HTR-8/SVneo (cell line): ENCODE data around the gene FBXW10.
"Not testable (repeated sequence)": the region's sequence is repeated elsewhere in the genome, so short reads cannot be mapped to it uniquely, and the experiment has no call there.

Experiments
- DNase-seq: peaks from one replicate; pipeline ENCODE4 v3.0.0; 2011; ENCODE audit warnings: low spot score, mixed read lengths; ENCODE audit not compliant: insufficient read length
- FAIRE-seq: peaks from 2 replicates; lab custom pipeline; 2011; peaks lifted over from hg19 to GRCh38; lab: Jason Lieb, UNC

FBXW10 gene, protein sequence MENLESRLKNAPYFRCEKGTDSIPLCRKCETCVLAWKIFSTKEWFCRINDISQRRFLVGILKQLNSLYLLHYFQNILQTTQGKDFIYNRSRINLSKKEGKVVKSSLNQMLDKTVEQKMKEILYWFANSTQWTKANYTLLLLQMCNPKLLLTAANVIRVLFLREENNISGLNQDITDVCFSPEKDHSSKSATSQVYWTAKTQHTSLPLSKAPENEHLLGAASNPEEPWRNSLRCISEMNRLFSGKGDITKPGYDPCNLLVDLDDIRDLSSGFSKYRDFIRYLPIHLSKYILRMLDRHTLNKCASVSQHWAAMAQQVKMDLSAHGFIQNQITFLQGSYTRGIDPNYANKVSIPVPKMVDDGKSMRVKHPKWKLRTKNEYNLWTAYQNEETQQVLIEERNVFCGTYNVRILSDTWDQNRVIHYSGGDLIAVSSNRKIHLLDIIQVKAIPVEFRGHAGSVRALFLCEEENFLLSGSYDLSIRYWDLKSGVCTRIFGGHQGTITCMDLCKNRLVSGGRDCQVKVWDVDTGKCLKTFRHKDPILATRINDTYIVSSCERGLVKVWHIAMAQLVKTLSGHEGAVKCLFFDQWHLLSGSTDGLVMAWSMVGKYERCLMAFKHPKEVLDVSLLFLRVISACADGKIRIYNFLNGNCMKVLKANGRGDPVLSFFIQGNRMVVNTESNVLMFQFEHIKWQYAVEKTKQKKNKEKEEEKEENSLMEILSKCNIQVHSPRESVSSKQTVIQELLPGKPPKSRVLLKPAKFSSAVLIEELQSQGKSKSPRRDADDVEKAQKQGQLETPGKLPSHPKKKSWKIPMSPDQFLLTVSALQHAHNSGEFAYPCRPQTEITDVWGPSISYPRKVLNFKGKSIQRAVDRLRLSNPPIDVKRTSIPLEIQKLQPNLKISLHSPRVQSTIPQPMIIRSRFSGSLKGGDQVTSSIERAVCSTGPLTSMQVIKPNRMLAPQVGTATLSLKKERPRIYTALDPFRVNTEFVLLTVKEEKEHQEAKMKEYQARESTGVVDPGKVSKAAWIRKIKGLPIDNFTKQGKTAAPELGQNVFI

GRCh38 chr17:18743699-18744421, at the start of gene FBXW10:
Gene FBXW10, plus strand, starts transcription at chr17:18744054. Its CDS starts 191 bp downstream, at chr17:18744245.
- not testable (repeated sequence) for DNase-seq
- FAIRE-seq = peak; percentile 86

DNA sequence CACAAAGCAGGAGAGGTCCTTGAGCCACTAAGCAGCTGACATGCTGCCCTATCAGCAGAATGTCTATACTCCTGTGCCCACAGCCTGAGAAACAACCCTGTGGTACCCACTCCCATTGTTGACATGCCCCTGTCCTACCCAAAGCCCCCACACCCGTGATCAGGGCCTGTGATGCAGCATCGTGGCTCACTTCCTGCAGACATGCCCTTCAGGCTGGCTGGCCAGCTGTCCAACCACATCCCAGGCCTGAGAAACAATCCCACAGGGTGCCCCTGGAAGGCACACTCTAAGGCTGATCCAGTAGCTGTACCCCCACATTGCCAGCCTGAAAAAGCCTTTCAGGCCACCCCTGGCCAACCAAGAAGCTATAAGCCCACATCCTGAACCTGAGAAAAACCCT, 48.7 kb upstream of the FBXW10 start:
- FAIRE-seq = peak; percentile 69
- not testable (repeated sequence) for DNase-seq

DNA sequence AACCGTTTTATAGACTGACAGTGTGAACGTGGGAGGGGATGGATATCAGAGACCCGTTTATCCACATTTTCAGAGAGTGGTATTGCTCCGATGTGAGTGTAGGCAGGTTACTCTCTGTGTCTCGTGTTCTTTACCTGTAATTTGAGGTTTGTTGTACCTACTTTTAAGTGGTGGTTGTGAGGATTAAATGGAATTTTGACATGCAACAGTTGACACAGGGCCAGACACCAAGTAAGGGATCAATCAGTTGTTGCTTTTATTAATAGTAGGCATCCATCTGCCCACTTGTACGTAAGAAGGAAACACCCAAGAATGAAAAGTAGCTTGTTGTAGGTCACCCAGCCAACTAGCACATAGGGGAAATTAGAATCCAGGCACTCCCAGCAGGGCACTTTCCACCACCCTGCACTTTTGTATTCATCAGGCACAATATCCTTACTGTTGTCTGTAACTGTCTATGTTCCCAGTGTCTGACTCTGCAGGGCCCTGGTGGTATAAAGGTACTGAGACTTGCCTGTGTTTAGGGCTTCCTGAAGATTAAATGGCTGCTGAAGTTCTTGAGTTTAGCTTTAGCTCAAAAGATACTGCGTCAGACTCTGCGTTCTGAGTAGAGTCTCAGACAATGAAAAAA, 45.3 kb upstream of the FBXW10 start:
- DNase-seq = not testable (repeated sequence)
- peak; percentile 38 for FAIRE-seq

GRCh38 chr17:18705955-18706354, 37.9 kb upstream of the FBXW10 start:
- DNase-seq, FAIRE-seq: not testable (repeated sequence)

DNA sequence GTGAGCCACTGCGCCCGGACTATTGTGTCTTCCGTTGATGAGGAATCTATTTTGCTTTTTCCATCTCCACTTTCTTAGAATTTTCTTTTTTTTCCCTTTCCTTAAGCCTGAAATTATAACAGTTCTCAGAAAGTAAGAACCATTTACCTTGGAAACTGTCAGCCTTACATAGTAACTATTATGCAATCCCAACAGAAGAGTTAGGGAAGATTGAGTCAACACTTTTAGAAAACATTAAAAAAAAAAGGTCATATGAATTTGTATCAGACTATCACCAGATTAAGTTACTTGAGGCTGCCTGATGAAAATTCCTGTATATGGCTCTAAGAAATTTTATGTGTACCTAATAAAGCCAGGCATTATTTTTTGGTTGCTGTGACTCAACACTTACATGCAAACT, 35.6 kb upstream of the FBXW10 start:
- FAIRE-seq, DNase-seq: not testable (repeated sequence)

- DNase-seq = not testable (repeated sequence)
Measured at GRCh38 chr17:18712354-18712999, 31.4 kb upstream of the FBXW10 start.

GRCh38 chr17:18718643-18719427, 25.0 kb upstream of the FBXW10 start:
- FAIRE-seq = peak; percentile 77
- not testable (repeated sequence) for DNase-seq

More at GRCh38 chr17:18712354-18712999, 31.4 kb upstream of the FBXW10 start:
- FAIRE-seq = peak; percentile 96

DNA sequence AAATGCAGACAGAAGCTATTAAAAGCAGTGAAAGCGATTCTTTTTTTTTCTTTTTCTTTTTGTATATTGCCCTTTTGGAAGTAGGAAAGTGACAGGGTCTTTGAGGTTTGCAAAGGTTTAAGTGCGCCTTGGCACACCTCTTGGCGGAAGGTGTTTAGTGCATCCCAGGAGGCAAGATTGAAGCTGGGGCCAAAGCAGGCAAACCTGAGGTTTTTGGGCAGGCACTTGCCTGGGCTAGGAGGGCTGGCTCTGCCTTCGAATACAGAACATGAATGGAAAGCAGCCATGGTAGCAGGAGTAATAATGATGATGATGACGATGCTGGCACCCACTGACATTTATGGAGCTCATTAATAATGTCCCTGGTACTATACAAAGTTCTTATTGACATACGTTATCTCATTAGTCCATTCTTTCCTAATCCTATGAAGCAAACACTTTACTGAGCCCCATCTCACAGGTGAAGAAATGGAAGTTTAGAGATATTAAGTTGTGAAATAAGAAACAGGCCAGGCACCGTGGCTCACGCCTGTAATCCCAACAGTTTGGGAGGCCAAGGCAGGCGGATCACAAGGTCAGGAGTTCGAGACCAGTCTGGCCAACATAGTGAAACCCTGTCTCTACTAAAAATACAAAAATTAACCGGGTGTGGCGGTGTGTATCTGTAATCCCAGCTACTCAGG, 24.3 kb upstream of the FBXW10 start:
- FAIRE-seq = peak; percentile 64
- DNase-seq = not testable (repeated sequence)

DNA sequence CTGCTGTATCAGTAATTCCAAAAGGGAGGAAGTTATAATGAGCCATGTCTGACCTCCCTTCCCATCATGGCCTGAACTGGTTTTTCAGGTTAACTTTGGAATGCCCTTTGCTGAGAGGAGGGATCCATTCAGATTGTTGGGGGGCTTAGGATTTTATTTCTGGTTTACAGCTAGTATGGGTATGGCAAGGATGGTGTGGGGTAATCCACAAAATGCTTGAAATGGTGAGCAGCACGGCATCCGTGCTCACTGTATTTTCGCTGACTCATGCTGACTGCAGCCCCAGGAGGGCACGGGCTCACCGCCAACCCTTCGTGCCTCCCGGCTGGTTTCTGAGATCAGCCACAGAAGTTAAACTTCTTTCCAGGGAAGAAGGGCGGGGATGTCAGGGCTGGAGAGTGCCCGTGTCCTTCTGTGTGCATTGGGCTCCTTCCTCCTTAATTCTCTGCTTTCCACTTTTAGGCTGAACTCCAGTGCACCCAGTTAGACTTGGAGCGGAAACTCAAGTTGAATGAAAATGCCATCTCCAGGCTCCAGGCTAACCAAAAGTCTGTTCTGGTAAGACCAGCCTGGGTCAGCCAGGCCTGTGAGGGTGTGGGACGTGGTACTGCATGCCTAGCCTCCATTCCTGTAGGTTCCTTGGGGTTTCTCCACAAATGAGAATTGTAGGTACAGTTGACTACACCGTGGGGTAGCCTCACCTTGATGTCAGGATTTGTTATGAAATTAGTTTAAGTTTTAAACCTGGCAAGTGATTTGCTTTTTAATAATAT, 21.9 kb upstream of the FBXW10 start:
- FAIRE-seq = peak; percentile 100
- DNase-seq = not testable (repeated sequence)

GRCh38 chr17:18722612-18723011, 21.2 kb upstream of the FBXW10 start:
- DNase-seq = not testable (repeated sequence)
- peak; percentile 48 for FAIRE-seq

DNA sequence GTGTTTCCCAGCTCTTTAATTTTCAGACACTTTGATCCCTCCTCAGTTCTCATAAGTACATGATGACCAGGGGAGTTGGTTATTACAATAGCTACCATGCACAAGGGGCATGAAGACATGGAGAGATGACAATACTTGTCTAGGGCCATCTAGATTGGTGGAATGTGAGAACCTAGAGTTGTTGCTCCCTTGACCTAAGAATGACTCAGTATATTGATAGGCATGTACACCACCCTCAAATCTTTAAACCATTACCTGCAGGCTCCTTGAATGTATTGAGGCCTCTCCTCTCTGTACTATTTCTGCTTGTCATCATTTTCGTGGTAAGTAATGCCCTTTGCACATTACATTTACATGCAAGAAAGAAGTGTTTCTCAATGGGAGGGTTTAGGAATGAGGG, 20.3 kb upstream of the FBXW10 start:
- peak; percentile 81 for FAIRE-seq
- not testable (repeated sequence) for DNase-seq

DNA sequence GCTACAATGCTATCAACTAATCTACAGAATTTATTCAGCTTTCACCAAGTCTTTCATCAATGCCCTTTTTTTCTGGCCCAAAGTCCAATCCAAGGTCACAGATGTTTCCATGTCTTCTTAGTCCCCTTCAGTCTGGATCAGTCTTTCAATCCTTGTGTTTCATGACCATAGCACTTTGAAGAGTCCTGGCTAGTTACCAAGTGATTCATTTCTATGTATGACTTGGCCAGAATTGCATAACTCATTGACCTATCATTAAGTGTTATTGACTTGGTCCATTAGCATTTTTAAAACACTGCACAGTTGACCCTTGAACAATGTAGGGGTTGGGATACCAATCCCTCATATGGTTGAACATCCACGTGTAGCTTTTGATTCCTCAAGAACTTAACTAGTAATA, 11.4 kb upstream of the FBXW10 start:
- FAIRE-seq = peak; percentile 95
- DNase-seq = not testable (repeated sequence)

- not testable (repeated sequence) for DNase-seq
- peak; percentile 88 for FAIRE-seq
Measured at GRCh38 chr17:18733350-18733749, 10.5 kb upstream of the FBXW10 start.

- peak; percentile 88 for FAIRE-seq
- DNase-seq = not testable (repeated sequence)
Measured at GRCh38 chr17:18739616-18740391, 4.0 kb upstream of the FBXW10 start.

DNA sequence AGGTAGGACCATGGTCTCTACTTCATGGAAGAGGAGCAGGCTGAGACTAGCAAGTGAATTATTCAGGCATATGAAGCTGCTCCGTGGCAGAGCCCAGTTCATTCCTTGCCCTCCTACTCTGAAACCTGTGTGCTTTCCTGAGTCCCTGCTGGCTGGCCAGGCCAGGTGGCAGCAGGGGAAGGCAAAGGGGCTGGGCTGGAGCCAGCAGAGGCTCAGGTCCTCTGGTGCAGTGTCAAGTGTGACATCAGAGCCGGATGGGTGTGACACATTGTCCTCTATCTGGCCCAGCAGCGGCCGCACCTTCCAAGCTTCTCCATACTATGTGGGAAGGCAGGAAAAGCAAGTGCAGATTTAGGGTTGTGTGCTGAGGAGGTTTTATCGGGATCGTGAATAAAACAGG, 2.6 kb upstream of the FBXW10 start:
- DNase-seq = not testable (repeated sequence)
- peak; percentile 65 for FAIRE-seq

DNA sequence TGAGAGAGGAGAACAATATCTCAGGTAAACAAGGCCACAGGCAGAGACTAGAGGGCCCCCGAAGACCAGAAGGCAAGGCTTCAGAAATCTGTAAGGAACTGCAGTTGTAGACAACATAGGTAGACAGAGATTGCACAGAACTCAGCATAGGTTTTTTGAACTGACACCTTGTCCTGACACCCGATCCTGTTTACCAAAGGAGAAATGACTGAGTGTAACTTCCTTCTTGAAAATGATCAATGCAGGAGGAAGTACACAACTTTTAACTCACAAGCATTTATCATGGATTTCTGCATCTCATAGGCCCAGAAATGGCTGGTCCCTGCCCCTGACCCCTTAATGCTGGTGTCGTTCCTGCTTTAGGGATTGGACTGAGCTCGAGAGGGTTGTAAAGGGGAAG, 872 bp downstream of the FBXW10 start:
- not testable (repeated sequence) for FAIRE-seq, DNase-seq
